KMS-11 (cell line): ENCODE data around the gene DVL1.

Experiments
- H2AFZ ChIP-seq: fragments of 200-600 bp; sonication (generic); 2 replicates; pipeline ENCODE4 v1.6.1; 2016; ENCODE audit warnings: antibody characterized with exemption, mixed run types, low read depth
- H3K27ac ChIP-seq: fragments of 200-600 bp; sonication (generic); 2 replicates; pipeline ENCODE4 v1.6.1; 2016; ENCODE audit warnings: mild to moderate bottlenecking, mixed run types
- H3K27me3 ChIP-seq: fragments of 200-600 bp; sonication (generic); 2 replicates; pipeline ENCODE4 v1.6.1; 2017; ENCODE audit warnings: mild to moderate bottlenecking, low read depth, mixed run types, moderate library complexity; ENCODE audit not compliant: insufficient read depth
- H3K36me3 ChIP-seq: fragments of 200-600 bp; sonication (generic); 2 replicates; pipeline ENCODE4 v1.6.1; 2017; ENCODE audit warnings: mild to moderate bottlenecking, mixed run types; ENCODE audit not compliant: insufficient read depth
- H3K4me1 ChIP-seq: fragments of 200-600 bp; sonication (generic); 2 replicates; pipeline ENCODE4 v1.6.1; 2016; ENCODE audit warnings: mild to moderate bottlenecking, low read depth, mixed run types; ENCODE audit not compliant: poor library complexity, severe bottlenecking
- H3K4me2 ChIP-seq: fragments of 200-600 bp; sonication (generic); 2 replicates; pipeline ENCODE4 v1.7.0; 2016; ENCODE audit warnings: mild to moderate bottlenecking, mixed run types
- H3K4me3 ChIP-seq: fragments of 200-600 bp; sonication (generic); IDR thresholded peaks from 2 replicates; pipeline ENCODE4 v1.6.1; 2017; ENCODE audit warnings: low read depth, low read length, mixed read lengths; ENCODE audit not compliant: insufficient read depth
- H3K79me2 ChIP-seq: fragments of 200-600 bp; sonication (generic); 2 replicates; pipeline ENCODE4 v1.6.1; 2016; ENCODE audit warnings: low read depth, mixed run types; ENCODE audit not compliant: insufficient read depth
- H3K9ac ChIP-seq: fragments of 200-600 bp; sonication (generic); 2 replicates; pipeline ENCODE4 v1.6.1; 2016; ENCODE audit warnings: mild to moderate bottlenecking, mixed run types
- H4K20me1 ChIP-seq: fragments of 200-600 bp; sonication (generic); 2 replicates; pipeline ENCODE4 v1.6.1; 2016; ENCODE audit warnings: mild to moderate bottlenecking, mixed run types; ENCODE audit not compliant: insufficient read depth
- TF ChIP-seq, protein P1 (sequence below): fragments of 200-600 bp; sonication (generic); conservative IDR thresholded peaks from 2 replicates; pipeline ENCODE4 v1.6.1; 2017; ENCODE audit warnings: low read depth, mild to moderate bottlenecking, antibody characterized with exemption, low read length, moderate library complexity, mixed read lengths

The DVL1 gene

DNA sequence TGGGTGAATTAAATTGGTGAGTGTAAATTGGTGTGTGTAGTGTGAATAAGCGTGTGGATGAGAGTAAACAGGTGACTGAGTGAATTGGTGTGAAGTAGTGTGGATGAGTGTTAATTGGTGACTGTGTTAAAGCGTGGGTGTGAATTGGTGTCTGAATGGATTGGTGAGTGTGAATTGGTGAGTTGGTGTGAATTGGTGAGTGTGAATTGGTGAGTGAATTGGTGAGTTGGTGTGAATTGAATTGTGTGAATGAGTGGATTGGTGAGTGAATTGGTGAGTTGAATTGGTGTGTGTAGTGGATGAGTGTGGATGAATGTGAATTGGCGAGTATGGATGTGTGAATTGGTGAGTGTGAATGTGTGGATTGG lies 17.5 kb upstream of the DVL1 start:
- Histone ChIP-seq H3K4me3 (no peak overlapping the region), H3K4me1 (peaks cover 18% of the 10 kb centered on the region), H3K27me3 (peaks cover 7% of the 10 kb centered on the region; the same call in 1 of the 2 replicates), H3K79me2 (no peaks in the 10 kb centered on the region), H3K9ac (no peak overlapping the region), H3K36me3 (no peaks in the 10 kb centered on the region), H2AFZ (no peak overlapping the region), H3K4me2 (no peak overlapping the region), H4K20me1 (no peaks in the 10 kb centered on the region), H3K27ac (no peak overlapping the region)
- TF ChIP-seq, protein P1, sequence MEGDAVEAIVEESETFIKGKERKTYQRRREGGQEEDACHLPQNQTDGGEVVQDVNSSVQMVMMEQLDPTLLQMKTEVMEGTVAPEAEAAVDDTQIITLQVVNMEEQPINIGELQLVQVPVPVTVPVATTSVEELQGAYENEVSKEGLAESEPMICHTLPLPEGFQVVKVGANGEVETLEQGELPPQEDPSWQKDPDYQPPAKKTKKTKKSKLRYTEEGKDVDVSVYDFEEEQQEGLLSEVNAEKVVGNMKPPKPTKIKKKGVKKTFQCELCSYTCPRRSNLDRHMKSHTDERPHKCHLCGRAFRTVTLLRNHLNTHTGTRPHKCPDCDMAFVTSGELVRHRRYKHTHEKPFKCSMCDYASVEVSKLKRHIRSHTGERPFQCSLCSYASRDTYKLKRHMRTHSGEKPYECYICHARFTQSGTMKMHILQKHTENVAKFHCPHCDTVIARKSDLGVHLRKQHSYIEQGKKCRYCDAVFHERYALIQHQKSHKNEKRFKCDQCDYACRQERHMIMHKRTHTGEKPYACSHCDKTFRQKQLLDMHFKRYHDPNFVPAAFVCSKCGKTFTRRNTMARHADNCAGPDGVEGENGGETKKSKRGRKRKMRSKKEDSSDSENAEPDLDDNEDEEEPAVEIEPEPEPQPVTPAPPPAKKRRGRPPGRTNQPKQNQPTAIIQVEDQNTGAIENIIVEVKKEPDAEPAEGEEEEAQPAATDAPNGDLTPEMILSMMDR = no peak

DNA sequence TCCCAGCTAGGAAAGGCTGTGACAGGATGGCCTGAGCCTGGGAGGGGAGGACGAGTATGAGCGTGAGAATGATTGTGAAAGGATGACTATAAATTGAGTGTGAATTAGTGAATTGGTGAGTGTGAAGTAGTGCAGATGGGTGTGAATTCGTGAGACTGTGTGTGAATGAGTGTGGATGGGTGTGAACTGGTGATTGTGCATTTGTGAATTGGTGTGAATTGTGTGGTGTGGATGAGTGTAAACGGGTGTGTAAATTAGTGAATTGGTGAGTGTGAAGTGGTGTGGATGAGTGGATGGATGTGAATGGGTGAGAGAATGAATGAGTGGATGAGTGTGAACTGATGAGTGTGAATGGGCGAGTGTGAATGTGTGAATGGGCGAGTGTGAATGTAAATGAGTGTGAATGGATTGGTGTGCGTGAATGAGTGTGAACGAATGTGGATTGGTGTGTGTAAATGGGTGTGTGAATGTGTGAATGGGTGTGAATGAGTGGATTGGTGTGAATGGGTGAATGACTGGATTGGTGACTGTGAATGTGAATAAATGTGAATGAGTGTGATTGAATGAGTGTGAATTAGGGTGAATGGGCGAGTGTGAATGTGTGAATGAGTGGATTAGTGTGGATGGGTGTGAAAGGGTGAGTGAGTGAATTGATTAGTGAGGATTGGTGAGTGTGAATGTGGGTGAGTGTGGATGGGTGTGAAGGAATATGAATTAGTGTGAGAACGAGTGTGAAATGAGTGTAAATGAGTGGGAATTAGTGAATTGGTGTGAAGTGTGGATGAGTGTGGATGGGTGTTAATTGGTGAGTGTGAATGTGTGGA lies 16.9 kb upstream of the DVL1 start:
- Histone ChIP-seq H3K4me1 (peaks cover 12% of the 10 kb centered on the region), H3K79me2 (no peaks in the 10 kb centered on the region), H3K4me3 (no peak overlapping the region), H2AFZ (no peak overlapping the region), H4K20me1 (no peaks in the 10 kb centered on the region), H3K9ac (no peak overlapping the region), H3K27ac (no peak overlapping the region), H3K4me2 (no peak overlapping the region), H3K36me3 (no peaks in the 10 kb centered on the region), H3K27me3 (peaks cover 8% of the 10 kb centered on the region; the same call in 1 of the 2 replicates)
- TF ChIP-seq, protein P1 = no peak

DNA sequence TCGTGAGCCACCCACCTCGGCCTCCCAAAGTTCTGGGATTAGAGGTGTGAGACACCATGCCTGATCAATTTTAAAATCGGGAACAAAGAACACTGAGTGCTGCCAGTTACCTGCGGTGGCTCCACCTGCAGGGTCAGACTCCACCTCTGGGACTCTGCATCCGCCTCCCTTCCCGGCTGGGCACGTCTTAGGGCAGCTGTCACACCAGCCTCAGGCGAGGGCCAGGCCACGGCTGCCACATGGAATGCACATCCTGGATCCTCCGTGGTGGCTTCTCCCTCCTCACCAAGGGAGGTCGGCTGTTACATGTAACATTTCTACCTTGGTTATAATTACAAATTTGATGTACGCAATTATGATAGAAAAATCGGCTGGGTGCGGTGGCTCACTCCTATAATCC lies 15.0 kb upstream of the DVL1 start:
- Histone ChIP-seq H3K4me1 (peaks cover 3% of the 10 kb centered on the region), H3K79me2 (no peaks in the 10 kb centered on the region), H3K4me3 (no peak overlapping the region), H3K27me3 (peaks cover 8% of the 10 kb centered on the region; the same call in 1 of the 2 replicates), H3K4me2 (no peak overlapping the region), H3K27ac (no peak overlapping the region), H2AFZ (no peak overlapping the region), H4K20me1 (no peaks in the 10 kb centered on the region), H3K36me3 (no peaks in the 10 kb centered on the region), H3K9ac (no peak overlapping the region)
- TF ChIP-seq, protein P1 = no peak

DNA sequence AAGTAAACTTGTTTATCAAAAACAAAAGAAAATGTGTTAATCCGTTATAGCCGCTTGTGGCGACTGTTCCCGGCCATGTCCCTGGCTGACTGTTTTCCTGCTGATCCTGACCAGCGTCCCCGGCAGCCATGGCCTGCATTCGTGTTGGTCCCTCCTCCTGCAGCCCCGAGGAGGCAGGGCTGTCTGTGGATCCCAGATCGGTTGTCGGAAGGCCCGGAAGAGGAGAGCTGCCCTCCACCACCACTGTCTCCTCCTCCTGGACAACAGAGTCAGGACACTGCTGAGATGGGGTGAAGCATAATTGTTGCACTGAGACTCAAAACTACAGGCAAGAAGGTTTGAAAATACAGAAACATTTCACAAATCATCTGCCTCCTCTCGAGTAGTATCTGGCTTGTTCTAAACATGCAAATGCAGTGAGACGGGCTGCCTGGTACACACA lies 12.8 kb upstream of the DVL1 start:
- Histone ChIP-seq H3K27ac (no peak overlapping the region), H3K4me1 (peaks cover 14% of the 10 kb centered on the region), H3K36me3 (no peaks in the 10 kb centered on the region), H3K9ac (no peak overlapping the region), H3K4me3 (no peak overlapping the region), H3K4me2 (no peak overlapping the region), H3K27me3 (peaks cover 8% of the 10 kb centered on the region; the same call in 1 of the 2 replicates), H2AFZ (no peak overlapping the region), H3K79me2 (no peaks in the 10 kb centered on the region), H4K20me1 (no peaks in the 10 kb centered on the region)
- TF ChIP-seq, protein P1 = no peak
